ENCODE results near the gene CHD6. TPM values are rescaled to one million over a fixed set of nuclear protein-coding genes. Genes with fewer than 3 reads are reported as not detected.
A peak's percentile ranks its signal among the peaks of the same experiment; 100 is the strongest.

CHD6 gene
- total RNA-seq, 2 experiments from 2014 or later = 114 to 126 TPM

DNA sequence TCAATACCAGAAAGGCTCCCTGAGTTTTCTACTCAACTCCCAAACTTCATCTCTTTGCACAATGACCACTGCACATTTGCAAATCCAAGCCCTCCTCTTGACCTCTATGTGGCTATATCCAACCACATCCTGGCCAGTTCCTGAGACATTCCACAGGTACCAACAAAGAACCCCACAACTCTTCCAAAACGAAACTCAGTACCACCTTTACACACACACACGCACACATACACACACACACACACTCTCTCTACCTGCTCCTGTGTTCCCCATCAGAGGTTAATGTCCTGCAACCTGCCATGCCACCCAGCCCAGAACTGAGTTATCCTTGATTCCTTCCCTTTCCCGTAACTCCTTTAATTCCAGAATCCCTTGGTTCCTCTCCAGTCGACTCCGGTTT, 58.5 kb downstream of the CHD6 start:
- peaks cover 51% of the 10 kb centered on the region for H3K36me3 Mint-ChIP-seq (ENCODE audit: low read depth)
- Histone ChIP-seq H3K9me3 (ENCODE audit: control insufficient read depth in 1 of 2, insufficient read depth in 1 of 2, low read length in 2 of 2) (peaks cover 0 to 3% of the 10 kb centered on the region in 2 experiments), H3K27ac (ENCODE audit: low read depth in 1 of 2, low read length in 2 of 2) (no peak overlapping the region), H3K4me3 (ENCODE audit: low read length) (no peak overlapping the region), H3K36me3 (ENCODE audit: insufficient read depth, low read length) (no peaks in the 10 kb centered on the region), H3K27me3 (ENCODE audit: control insufficient read depth in 1 of 2, insufficient read depth in 2 of 2, low read length in 2 of 2) (no peaks in the 10 kb centered on the region), H3K4me1 (ENCODE audit: insufficient read depth, low read length) (peaks cover 12% of the 10 kb centered on the region)
- H3K27me3 Mint-ChIP-seq = no peaks in the 10 kb centered on the region
- intact Hi-C loops (cut with DNase I, micrococcal nuclease) = no loop called here
- TF ChIP-seq CTCF (IDR thresholded peaks at IDR 0.05) = no peak
- H3K4me1 Mint-ChIP-seq (ENCODE audit: low read depth) = peaks cover 58% of the 10 kb centered on the region
- H3K4me3 Mint-ChIP-seq = no peak overlapping the region
- POLR2A ChIA-PET = no interaction called here
- CTCF ChIA-PET = no interaction called here
- peak overlapping the region; percentile 5 for H3K27ac Mint-ChIP-seq
- ATAC-seq (ENCODE audit: poor library complexity) = no peak
- no peak for DNase-seq
- H3K9me3 Mint-ChIP-seq = peaks cover 3% of the 10 kb centered on the region

- Mint-ChIP-seq H3K27me3 (no peaks in the 10 kb centered on the region), H3K4me1 (ENCODE audit: low read depth) (peaks cover 23% of the 10 kb centered on the region), H3K4me3 (no peak overlapping the region), H3K27ac (no peak overlapping the region), H3K9me3 (peaks cover 7% of the 10 kb centered on the region), H3K36me3 (ENCODE audit: low read depth) (peaks cover 72% of the 10 kb centered on the region)
- DNase-seq (peak in 1 of 14 experiments; percentile 6), ATAC-seq (ENCODE audit: poor library complexity) (no peak)
- POLR2A ChIA-PET = no interaction called here
- peaks cover 8 to 14% of the 10 kb centered on the region in 2 experiments for H3K9me3 ChIP-seq (ENCODE audit: control insufficient read depth in 1 of 2, insufficient read depth in 1 of 2, low read length in 2 of 2)
- CTCF ChIA-PET = interaction anchor here (1.8 kb wide), 1 partner anchor 10 kb away, joined by 4 read pairs; no protein-coding TSS in a partner anchor
- no peak overlapping the region for H3K27ac ChIP-seq (ENCODE audit: low read depth in 1 of 2, low read length in 2 of 2)
- no peak for TF ChIP-seq CTCF (IDR thresholded peaks at IDR 0.05)
- intact Hi-C loops (cut with DNase I, micrococcal nuclease) = no loop called here
- no peaks in the 10 kb centered on the region for H3K27me3 ChIP-seq (ENCODE audit: control insufficient read depth in 1 of 2, insufficient read depth in 2 of 2, low read length in 2 of 2)
- peaks cover 8% of the 10 kb centered on the region for H3K36me3 ChIP-seq (ENCODE audit: insufficient read depth, low read length)
- H3K4me3 ChIP-seq (ENCODE audit: low read length) = no peak overlapping the region
- no peaks in the 10 kb centered on the region for H3K4me1 ChIP-seq (ENCODE audit: insufficient read depth, low read length)
Measured at GRCh38 chr20:41553142-41553879, 64.9 kb downstream of the CHD6 start.

DNA sequence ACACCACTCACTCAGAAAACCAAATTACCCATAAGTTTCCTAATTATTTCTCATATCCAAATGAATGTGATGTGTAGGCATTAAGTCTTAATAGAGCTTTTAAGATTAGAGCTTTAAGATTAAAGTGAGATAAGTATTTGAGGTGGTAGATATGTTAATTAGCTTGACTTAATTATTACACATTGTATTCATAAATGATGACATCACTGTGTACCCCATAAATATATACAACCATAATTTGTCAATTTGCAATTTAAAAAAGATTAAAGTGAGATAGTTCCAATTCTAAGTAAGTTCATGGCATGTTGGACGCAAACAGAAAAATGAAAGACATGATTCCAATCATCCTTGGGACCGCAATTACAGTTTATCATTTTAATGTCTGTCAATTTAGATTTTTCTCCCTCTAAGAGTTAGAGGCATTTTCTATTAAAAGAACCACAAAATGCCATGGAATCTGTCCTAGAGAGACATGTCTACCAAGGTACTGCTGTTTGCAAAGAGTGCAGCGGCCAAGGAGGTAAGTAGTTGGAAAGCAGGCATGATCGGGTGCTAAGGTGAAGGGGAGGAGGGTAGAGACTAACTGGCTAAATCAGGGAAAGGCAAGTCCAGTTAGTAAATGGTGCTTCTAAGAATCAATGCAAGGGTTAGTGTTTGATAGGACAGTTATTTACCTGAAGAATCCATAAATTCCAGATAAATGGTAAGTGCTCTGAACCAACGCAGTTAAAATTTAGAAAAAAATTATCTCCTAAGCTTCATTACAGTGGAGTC, 65.7 kb downstream of the CHD6 start:
- Histone ChIP-seq H3K36me3 (ENCODE audit: insufficient read depth, low read length) (peaks cover 8% of the 10 kb centered on the region), H3K27me3 (ENCODE audit: control insufficient read depth in 1 of 2, insufficient read depth in 2 of 2, low read length in 2 of 2) (no peaks in the 10 kb centered on the region), H3K4me3 (ENCODE audit: low read length) (no peak overlapping the region), H3K4me1 (ENCODE audit: insufficient read depth, low read length) (no peaks in the 10 kb centered on the region), H3K9me3 (ENCODE audit: control insufficient read depth in 1 of 2, insufficient read depth in 1 of 2, low read length in 2 of 2) (peaks cover 8 to 14% of the 10 kb centered on the region in 2 experiments), H3K27ac (ENCODE audit: low read depth in 1 of 2, low read length in 2 of 2) (no peak overlapping the region)
- Mint-ChIP-seq H3K4me3 (no peak overlapping the region), H3K36me3 (ENCODE audit: low read depth) (peaks cover 72% of the 10 kb centered on the region), H3K27me3 (no peaks in the 10 kb centered on the region), H3K9me3 (peaks cover 7% of the 10 kb centered on the region), H3K4me1 (ENCODE audit: low read depth) (peaks cover 31% of the 10 kb centered on the region), H3K27ac (no peak overlapping the region)
- DNase-seq (no peak), ATAC-seq (ENCODE audit: poor library complexity) (no peak)
- ChIA-PET CTCF (interaction anchor here (1.8 kb wide), 1 partner anchor 9 kb away, joined by 4 read pairs; no protein-coding TSS in a partner anchor), POLR2A (no interaction called here)
- no peak for TF ChIP-seq CTCF (IDR thresholded peaks at IDR 0.05)
- intact Hi-C loops (cut with DNase I, micrococcal nuclease) = no loop called here
